ENCODE data around the gene SORL1.

The SORL1 gene

DNA sequence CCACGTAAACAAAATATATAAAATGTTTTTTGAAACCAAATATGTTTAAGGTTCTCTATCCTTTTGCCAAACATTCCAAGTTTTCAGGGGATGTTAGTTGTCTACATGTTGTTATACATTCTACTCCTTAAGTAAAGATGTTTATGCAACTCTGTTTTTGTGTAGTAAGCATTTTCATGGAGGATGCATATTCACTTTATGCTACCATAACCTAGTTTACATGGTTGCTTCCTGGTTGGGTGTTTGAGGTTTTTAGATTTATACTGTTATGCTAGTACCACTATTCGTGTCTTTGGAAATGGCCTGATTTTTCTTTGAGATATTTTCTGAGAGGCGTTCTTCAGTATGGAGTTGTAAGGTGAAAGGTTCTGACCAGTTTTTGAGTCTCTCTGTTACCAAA, 131.7 kb downstream of the SORL1 start:
- ChIA-PET CTCF (interaction anchor here (0.7 kb wide), 1 partner anchor 90 kb away, joined by 3 read pairs; no protein-coding TSS in a partner anchor), POLR2A (no interaction called here)
- no peak for DNase-seq (ENCODE audit: extremely low spot score)
- TF ChIP-seq L3MBTL2 (conservative IDR thresholded peaks at IDR 0.05) (no peak), CTBP1 (IDR thresholded peaks at IDR 0.05; ENCODE audit: borderline replicate concordance) (no peak), FOXM1 (IDR thresholded peaks at IDR 0.05; ENCODE audit: borderline replicate concordance) (no peak), ARNT (IDR thresholded peaks at IDR 0.05) (no peak), TARDBP (IDR thresholded peaks at IDR 0.05) (no peak), SUZ12 (IDR thresholded peaks at IDR 0.05) (no peak)
- TF ChIP-seq, protein P1, sequence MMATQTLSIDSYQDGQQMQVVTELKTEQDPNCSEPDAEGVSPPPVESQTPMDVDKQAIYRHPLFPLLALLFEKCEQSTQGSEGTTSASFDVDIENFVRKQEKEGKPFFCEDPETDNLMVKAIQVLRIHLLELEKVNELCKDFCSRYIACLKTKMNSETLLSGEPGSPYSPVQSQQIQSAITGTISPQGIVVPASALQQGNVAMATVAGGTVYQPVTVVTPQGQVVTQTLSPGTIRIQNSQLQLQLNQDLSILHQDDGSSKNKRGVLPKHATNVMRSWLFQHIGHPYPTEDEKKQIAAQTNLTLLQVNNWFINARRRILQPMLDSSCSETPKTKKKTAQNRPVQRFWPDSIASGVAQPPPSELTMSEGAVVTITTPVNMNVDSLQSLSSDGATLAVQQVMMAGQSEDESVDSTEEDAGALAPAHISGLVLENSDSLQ (IDR thresholded peaks at IDR 0.05): no peak

DNA sequence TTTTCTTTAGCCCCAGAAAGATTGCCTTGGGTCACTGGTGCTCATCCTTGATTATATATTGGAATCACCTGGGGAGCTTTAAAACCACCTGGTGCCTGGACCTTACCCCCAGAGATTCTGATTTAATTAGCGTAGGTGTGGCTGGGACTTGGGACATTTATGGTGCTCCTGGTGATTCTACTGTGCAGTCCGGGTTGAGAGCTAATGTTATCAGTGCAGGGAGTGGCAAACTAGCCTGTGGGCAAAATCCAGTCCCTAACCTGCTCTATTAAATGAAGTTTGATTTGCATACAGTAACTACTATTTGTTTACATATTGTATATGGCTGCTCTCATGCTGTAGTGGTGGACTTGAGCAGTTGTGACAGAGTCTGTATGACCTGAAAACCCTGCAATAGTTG, 134.6 kb downstream of the SORL1 start:
- ChIA-PET CTCF (no interaction called here), POLR2A (no interaction called here)
- no peak for DNase-seq (ENCODE audit: extremely low spot score)
- TF ChIP-seq, protein P1 (IDR thresholded peaks at IDR 0.05): no peak
- TF ChIP-seq CTBP1 (IDR thresholded peaks at IDR 0.05; ENCODE audit: borderline replicate concordance): no peak
- no peak for TF ChIP-seq FOXK2 (IDR thresholded peaks at IDR 0.05)
- no peak for TF ChIP-seq BHLHE40 (IDR thresholded peaks at IDR 0.05; ENCODE audit: borderline replicate concordance)
- no peak for TF ChIP-seq FOXA1 (IDR thresholded peaks at IDR 0.05)
- TF ChIP-seq HDGF (IDR thresholded peaks at IDR 0.05; ENCODE audit: borderline replicate concordance): no peak
- no peak for TF ChIP-seq TARDBP (IDR thresholded peaks at IDR 0.05)
- no peak for TF ChIP-seq ZNF384 (IDR thresholded peaks at IDR 0.05)
- TF ChIP-seq ARNT (IDR thresholded peaks at IDR 0.05): no peak
- TF ChIP-seq NFRKB (IDR thresholded peaks at IDR 0.05): no peak
- TF ChIP-seq FOXM1 (IDR thresholded peaks at IDR 0.05; ENCODE audit: borderline replicate concordance): no peak
- TF ChIP-seq LEF1 (IDR thresholded peaks at IDR 0.05; ENCODE audit: borderline replicate concordance): no peak

DNA sequence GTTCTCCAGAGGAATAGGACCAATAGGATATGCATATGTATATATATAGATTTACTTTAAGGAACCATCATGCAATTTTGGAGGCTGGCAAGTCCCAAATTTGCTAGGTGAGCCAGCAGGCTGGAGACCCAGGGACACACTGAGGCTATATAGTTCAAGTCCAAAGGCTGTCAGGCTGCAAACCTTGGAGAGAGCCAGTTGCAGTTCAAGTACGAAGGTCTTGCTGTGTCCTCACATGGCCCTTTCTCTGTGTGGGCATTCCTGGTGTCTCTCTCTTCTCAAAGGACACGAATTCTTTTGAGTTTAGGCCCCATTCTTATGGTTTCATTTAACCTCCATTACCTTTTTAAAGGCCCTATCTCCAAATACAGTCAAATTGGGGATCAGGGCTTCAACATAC, 135.1 kb downstream of the SORL1 start:
- CTCF ChIA-PET: no interaction called here
- no peak for TF ChIP-seq FOXK2 (IDR thresholded peaks at IDR 0.05)
- no peak for TF ChIP-seq BHLHE40 (IDR thresholded peaks at IDR 0.05; ENCODE audit: borderline replicate concordance)
- TF ChIP-seq SP1 (IDR thresholded peaks at IDR 0.05): no peak
- no peak for TF ChIP-seq FOXA1 (IDR thresholded peaks at IDR 0.05)
- no peak for TF ChIP-seq TARDBP (IDR thresholded peaks at IDR 0.05)
- TF ChIP-seq LEF1 (IDR thresholded peaks at IDR 0.05; ENCODE audit: borderline replicate concordance): no peak
- TF ChIP-seq HDGF (IDR thresholded peaks at IDR 0.05; ENCODE audit: borderline replicate concordance): no peak
- TF ChIP-seq ZNF384 (IDR thresholded peaks at IDR 0.05): no peak
- no peak for TF ChIP-seq ARNT (IDR thresholded peaks at IDR 0.05)
- POLR2A ChIA-PET: no interaction called here
- no peak for DNase-seq (ENCODE audit: extremely low spot score)

DNA sequence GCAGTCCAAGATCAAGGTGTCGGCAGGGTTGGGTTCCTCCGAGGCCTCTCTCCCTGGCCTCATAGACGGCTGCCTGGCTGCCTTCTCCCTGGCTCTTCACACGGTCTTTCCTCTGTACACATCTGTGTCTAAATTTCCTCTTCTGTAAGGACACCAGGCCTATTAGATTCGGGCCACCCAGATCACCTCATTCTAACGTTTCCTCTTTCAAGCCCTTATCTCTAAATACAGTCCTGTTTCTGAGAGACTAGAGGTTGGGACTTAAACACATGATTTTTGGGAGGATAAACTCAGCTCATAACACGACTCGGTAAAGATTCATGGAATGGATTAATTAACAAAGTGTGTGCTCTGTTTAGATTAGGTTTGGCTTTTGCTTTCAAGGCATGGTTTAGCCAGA, 136.6 kb downstream of the SORL1 start:
- POLR2A ChIA-PET: no interaction called here
- TF ChIP-seq BHLHE40 (IDR thresholded peaks at IDR 0.05; ENCODE audit: borderline replicate concordance): no peak
- no peak for TF ChIP-seq HDGF (IDR thresholded peaks at IDR 0.05; ENCODE audit: borderline replicate concordance)
- TF ChIP-seq L3MBTL2 (conservative IDR thresholded peaks at IDR 0.05): no peak
- TF ChIP-seq ELF4 (IDR thresholded peaks at IDR 0.05): no peak
- TF ChIP-seq, protein P1 (IDR thresholded peaks at IDR 0.05): no peak
- no peak for TF ChIP-seq FOXK2 (IDR thresholded peaks at IDR 0.05)
- TF ChIP-seq NFRKB (IDR thresholded peaks at IDR 0.05): no peak
- no peak for TF ChIP-seq ZNF384 (IDR thresholded peaks at IDR 0.05)
- TF ChIP-seq LEF1 (IDR thresholded peaks at IDR 0.05; ENCODE audit: borderline replicate concordance): no peak
- no peak for TF ChIP-seq TARDBP (IDR thresholded peaks at IDR 0.05)
- TF ChIP-seq CTBP1 (IDR thresholded peaks at IDR 0.05; ENCODE audit: borderline replicate concordance): no peak
- no peak for TF ChIP-seq FOXA1 (IDR thresholded peaks at IDR 0.05)
- TF ChIP-seq SUZ12 (IDR thresholded peaks at IDR 0.05): no peak
- no peak for TF ChIP-seq SP1 (IDR thresholded peaks at IDR 0.05)
- no peak for TF ChIP-seq FOXM1 (IDR thresholded peaks at IDR 0.05; ENCODE audit: borderline replicate concordance)
- TF ChIP-seq ARNT (IDR thresholded peaks at IDR 0.05): no peak
- CTCF ChIA-PET: no interaction called here
- DNase-seq (ENCODE audit: extremely low spot score): no peak

DNA sequence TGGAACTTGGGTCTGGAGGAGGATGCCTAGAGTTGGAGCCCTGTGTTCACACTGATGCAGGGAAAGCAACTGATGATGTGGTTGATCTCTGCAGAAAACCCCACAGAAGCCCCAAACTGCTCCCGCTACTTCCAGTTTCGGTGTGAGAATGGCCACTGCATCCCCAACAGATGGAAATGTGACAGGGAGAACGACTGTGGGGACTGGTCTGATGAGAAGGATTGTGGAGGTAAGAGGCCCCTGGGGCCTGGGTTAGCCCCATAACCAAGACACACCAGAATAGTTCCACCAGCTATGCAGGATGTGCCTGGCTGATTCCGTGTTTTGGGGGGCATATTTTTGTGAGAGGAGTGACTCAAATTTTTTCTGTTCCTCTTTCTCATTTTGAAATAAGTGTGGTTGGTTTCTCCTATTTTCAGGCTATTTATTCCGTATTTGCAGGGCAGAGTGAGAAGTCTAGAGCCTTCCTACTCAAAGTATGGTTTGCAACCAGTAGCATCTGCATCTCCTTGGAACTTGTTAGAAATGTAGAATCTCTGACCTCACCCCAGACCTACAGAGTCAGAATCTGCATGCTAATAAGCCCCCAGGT, 137.9 kb downstream of the SORL1 start:
- CTCF ChIA-PET: interaction anchor here (0.6 kb wide), 1 partner anchor 298 kb away, joined by 3 read pairs; the partner anchor contains the start of gene SC5D
- POLR2A ChIA-PET: no interaction called here
- DNase-seq (ENCODE audit: extremely low spot score): no peak
- TF ChIP-seq, protein P1 (IDR thresholded peaks at IDR 0.05): no peak
- TF ChIP-seq BHLHE40 (IDR thresholded peaks at IDR 0.05; ENCODE audit: borderline replicate concordance): no peak
- no peak for TF ChIP-seq CTBP1 (IDR thresholded peaks at IDR 0.05; ENCODE audit: borderline replicate concordance)
- no peak for TF ChIP-seq SP1 (IDR thresholded peaks at IDR 0.05)
- TF ChIP-seq HDGF (IDR thresholded peaks at IDR 0.05; ENCODE audit: borderline replicate concordance): no peak
- TF ChIP-seq ARNT (IDR thresholded peaks at IDR 0.05): no peak
